ENCODE data around the gene CALD1.

CALD1 gene

GRCh38 chr7:134772401-134772800 lies 7.0 kb upstream of the CALD1 start:
- H3K27me3 Mint-ChIP-seq (ENCODE audit: low read depth): no peaks in the 10 kb centered on the region
- no peaks in the 10 kb centered on the region for H3K36me3 Mint-ChIP-seq (ENCODE audit: low read depth)
- H3K27ac Mint-ChIP-seq: no peak overlapping the region
- H3K4me1 Mint-ChIP-seq (ENCODE audit: low read depth): no peaks in the 10 kb centered on the region
- no peak overlapping the region for H3K4me3 Mint-ChIP-seq
- no peaks in the 10 kb centered on the region for H3K9me3 Mint-ChIP-seq

- Mint-ChIP-seq H3K9me3 (no peaks in the 10 kb centered on the region), H3K4me3 (no peak overlapping the region), H3K36me3 (ENCODE audit: low read depth) (no peaks in the 10 kb centered on the region), H3K4me1 (ENCODE audit: low read depth) (no peaks in the 10 kb centered on the region), H3K27me3 (ENCODE audit: low read depth) (no peaks in the 10 kb centered on the region), H3K27ac (no peak overlapping the region)
These were observed 6.3 kb upstream of the CALD1 start for GRCh38 chr7:134773164-134773563.

- no peaks in the 10 kb centered on the region for H3K4me1 Mint-ChIP-seq (ENCODE audit: low read depth)
- H3K27ac Mint-ChIP-seq: no peak overlapping the region
- H3K27me3 Mint-ChIP-seq (ENCODE audit: low read depth): no peaks in the 10 kb centered on the region
- H3K9me3 Mint-ChIP-seq: no peaks in the 10 kb centered on the region
- H3K36me3 Mint-ChIP-seq (ENCODE audit: low read depth): no peaks in the 10 kb centered on the region
- H3K4me3 Mint-ChIP-seq: no peak overlapping the region
These were observed 5.3 kb upstream of the CALD1 start for GRCh38 chr7:134774119-134774518.

GRCh38 chr7:134777470-134777869 lies 2.0 kb upstream of the CALD1 start:
- Mint-ChIP-seq H3K4me3 (no peak overlapping the region), H3K27ac (no peak overlapping the region), H3K36me3 (ENCODE audit: low read depth) (no peaks in the 10 kb centered on the region), H3K9me3 (no peaks in the 10 kb centered on the region), H3K4me1 (ENCODE audit: low read depth) (no peaks in the 10 kb centered on the region), H3K27me3 (ENCODE audit: low read depth) (no peaks in the 10 kb centered on the region)

GRCh38 chr7:134777908-134778580 lies 1.4 kb upstream of the CALD1 start:
- Mint-ChIP-seq H3K4me1 (ENCODE audit: low read depth) (no peaks in the 10 kb centered on the region), H3K9me3 (no peaks in the 10 kb centered on the region), H3K27ac (no peak overlapping the region), H3K36me3 (ENCODE audit: low read depth) (no peaks in the 10 kb centered on the region), H3K4me3 (no peak overlapping the region), H3K27me3 (ENCODE audit: low read depth) (no peaks in the 10 kb centered on the region)

- H3K27ac Mint-ChIP-seq: no peak overlapping the region
- H3K27me3 Mint-ChIP-seq (ENCODE audit: low read depth): no peaks in the 10 kb centered on the region
- H3K4me3 Mint-ChIP-seq: no peak overlapping the region
- no peaks in the 10 kb centered on the region for H3K4me1 Mint-ChIP-seq (ENCODE audit: low read depth)
- H3K9me3 Mint-ChIP-seq: no peaks in the 10 kb centered on the region
- no peaks in the 10 kb centered on the region for H3K36me3 Mint-ChIP-seq (ENCODE audit: low read depth)
These were observed 269 bp downstream of the CALD1 start for GRCh38 chr7:134779741-134780065.

GRCh38 chr7:134780166-134780828 lies 863 bp downstream of the CALD1 start:
- H3K36me3 Mint-ChIP-seq (ENCODE audit: low read depth): no peaks in the 10 kb centered on the region

GRCh38 chr7:134781171-134781570 lies 1.7 kb downstream of the CALD1 start:
- H3K4me3 Mint-ChIP-seq: no peak overlapping the region
- no peak overlapping the region for H3K27ac Mint-ChIP-seq
- H3K27me3 Mint-ChIP-seq (ENCODE audit: low read depth): no peaks in the 10 kb centered on the region
- H3K4me1 Mint-ChIP-seq (ENCODE audit: low read depth): no peaks in the 10 kb centered on the region
- no peaks in the 10 kb centered on the region for H3K9me3 Mint-ChIP-seq
- H3K36me3 Mint-ChIP-seq (ENCODE audit: low read depth): no peaks in the 10 kb centered on the region

More at GRCh38 chr7:134780166-134780828, 863 bp downstream of the CALD1 start:
- H3K9me3 Mint-ChIP-seq: no peaks in the 10 kb centered on the region
- H3K27me3 Mint-ChIP-seq (ENCODE audit: low read depth): no peaks in the 10 kb centered on the region
- no peak overlapping the region for H3K4me3 Mint-ChIP-seq
- no peaks in the 10 kb centered on the region for H3K4me1 Mint-ChIP-seq (ENCODE audit: low read depth)
- no peak overlapping the region for H3K27ac Mint-ChIP-seq

- Mint-ChIP-seq H3K36me3 (ENCODE audit: low read depth) (no peaks in the 10 kb centered on the region), H3K9me3 (no peaks in the 10 kb centered on the region), H3K27me3 (ENCODE audit: low read depth) (peaks cover 4% of the 10 kb centered on the region), H3K27ac (no peak overlapping the region), H3K4me3 (no peak overlapping the region), H3K4me1 (ENCODE audit: low read depth) (no peaks in the 10 kb centered on the region)
These were observed 2.7 kb downstream of the CALD1 start for GRCh38 chr7:134782121-134782623.

- no peaks in the 10 kb centered on the region for H3K4me1 Mint-ChIP-seq (ENCODE audit: low read depth)
- peaks cover 4% of the 10 kb centered on the region for H3K27me3 Mint-ChIP-seq (ENCODE audit: low read depth)
- no peaks in the 10 kb centered on the region for H3K36me3 Mint-ChIP-seq (ENCODE audit: low read depth)
- no peaks in the 10 kb centered on the region for H3K9me3 Mint-ChIP-seq
- no peak overlapping the region for H3K4me3 Mint-ChIP-seq
- H3K27ac Mint-ChIP-seq: no peak overlapping the region
These were observed 4.0 kb downstream of the CALD1 start for GRCh38 chr7:134783294-134784069.

GRCh38 chr7:134784251-134785049 lies 5.0 kb downstream of the CALD1 start:
- no peaks in the 10 kb centered on the region for H3K9me3 Mint-ChIP-seq
- H3K4me3 Mint-ChIP-seq: no peak overlapping the region
- no peak overlapping the region for H3K27ac Mint-ChIP-seq
- H3K36me3 Mint-ChIP-seq (ENCODE audit: low read depth): no peaks in the 10 kb centered on the region
- peaks cover 4% of the 10 kb centered on the region for H3K27me3 Mint-ChIP-seq (ENCODE audit: low read depth)
- H3K4me1 Mint-ChIP-seq (ENCODE audit: low read depth): no peaks in the 10 kb centered on the region

GRCh38 chr7:134785842-134786241 lies 6.4 kb downstream of the CALD1 start:
- H3K27me3 Mint-ChIP-seq (ENCODE audit: low read depth): peaks cover 4% of the 10 kb centered on the region
- H3K4me3 Mint-ChIP-seq: no peak overlapping the region
- no peak overlapping the region for H3K27ac Mint-ChIP-seq
- no peaks in the 10 kb centered on the region for H3K9me3 Mint-ChIP-seq
- no peaks in the 10 kb centered on the region for H3K36me3 Mint-ChIP-seq (ENCODE audit: low read depth)
- no peaks in the 10 kb centered on the region for H3K4me1 Mint-ChIP-seq (ENCODE audit: low read depth)

- H3K4me3 Mint-ChIP-seq: no peak overlapping the region
- H3K36me3 Mint-ChIP-seq (ENCODE audit: low read depth): no peaks in the 10 kb centered on the region
- H3K4me1 Mint-ChIP-seq (ENCODE audit: low read depth): no peaks in the 10 kb centered on the region
- no peaks in the 10 kb centered on the region for H3K9me3 Mint-ChIP-seq
- H3K27ac Mint-ChIP-seq: no peak overlapping the region
- H3K27me3 Mint-ChIP-seq (ENCODE audit: low read depth): peaks cover 4% of the 10 kb centered on the region
These were observed 7.6 kb downstream of the CALD1 start for GRCh38 chr7:134787064-134787463.

GRCh38 chr7:134787720-134788119 lies 8.3 kb downstream of the CALD1 start:
- no peak overlapping the region for H3K27ac Mint-ChIP-seq
- H3K36me3 Mint-ChIP-seq (ENCODE audit: low read depth): no peaks in the 10 kb centered on the region
- H3K4me1 Mint-ChIP-seq (ENCODE audit: low read depth): no peaks in the 10 kb centered on the region
- peaks cover 4% of the 10 kb centered on the region for H3K27me3 Mint-ChIP-seq (ENCODE audit: low read depth)
- H3K4me3 Mint-ChIP-seq: no peak overlapping the region
- H3K9me3 Mint-ChIP-seq: no peaks in the 10 kb centered on the region
